H9 (cell line): ENCODE measurements around the gene NDUFS6. TPM values are rescaled to one million over a fixed set of nuclear protein-coding genes. Genes with fewer than 3 reads are reported as not detected.

ENCODE experiments used
- DNase-seq: peaks from one replicate; pipeline ENCODE4 v3.0.0-alpha.2; 2017
- H2AFZ ChIP-seq: one replicate; pipeline ENCODE4 v1.6.1; 2013; ENCODE audit warnings: mild to moderate bottlenecking, low read length, control low read depth, moderate library complexity
- H2AK5ac ChIP-seq: 2 replicates; pipeline ENCODE4 v1.6.1; 2013; ENCODE audit warnings: low read length, control low read depth, mixed read lengths; ENCODE audit not compliant: insufficient read length
- H2BK120ac ChIP-seq: one replicate; pipeline ENCODE4 v1.6.1; 2013; ENCODE audit warnings: low read depth, mild to moderate bottlenecking, low read length, control low read depth, inconsistent platforms; ENCODE audit not compliant: poor library complexity, severe bottlenecking
- H2BK12ac ChIP-seq: 2 replicates; pipeline ENCODE4 v1.6.1; 2013; ENCODE audit warnings: low read length, control low read depth, mixed read lengths, low read depth; ENCODE audit not compliant: insufficient read length
- H2BK15ac ChIP-seq: 2 replicates; pipeline ENCODE4 v1.6.1; 2013; ENCODE audit warnings: low read depth, low read length, control low read depth
- H2BK20ac ChIP-seq: one replicate; pipeline ENCODE4 v1.6.1; 2013; ENCODE audit warnings: low read depth, mild to moderate bottlenecking, low read length, control low read depth, inconsistent platforms; ENCODE audit not compliant: poor library complexity, severe bottlenecking
- H2BK5ac ChIP-seq: 2 replicates; pipeline ENCODE4 v1.6.1; 2013; ENCODE audit warnings: low read length, control low read depth, mixed read lengths; ENCODE audit not compliant: insufficient read length
- H3K14ac ChIP-seq: 2 replicates; pipeline ENCODE4 v1.6.1; 2013; ENCODE audit warnings: low read length, control low read depth; ENCODE audit not compliant: insufficient read depth
- H3K18ac ChIP-seq: 2 replicates; pipeline ENCODE4 v1.6.1; 2013; ENCODE audit warnings: low read depth, mild to moderate bottlenecking, mixed read lengths, low read length, control low read depth; ENCODE audit not compliant: insufficient read length
- H3K23ac ChIP-seq: 2 replicates; pipeline ENCODE4 v1.6.1; 2013; ENCODE audit warnings: low read length, control low read depth, mixed read lengths, low read depth; ENCODE audit not compliant: insufficient read length
- H3K23me2 ChIP-seq: 2 replicates; pipeline ENCODE4 v1.6.1; 2013; ENCODE audit warnings: low read depth, mild to moderate bottlenecking, mixed read lengths, low read length, control low read depth; ENCODE audit not compliant: insufficient read length, poor library complexity, severe bottlenecking
- H3K27ac ChIP-seq: 2 replicates; pipeline ENCODE4 v1.5.1; 2013; ENCODE audit warnings: low read length, control low read depth, mixed read lengths, low read depth; ENCODE audit not compliant: insufficient read length
- H3K27me3 ChIP-seq: 2 replicates; pipeline ENCODE4 v1.6.1; 2013; ENCODE audit warnings: low read length, control low read depth, inconsistent platforms; ENCODE audit not compliant: insufficient read depth
- H3K4ac ChIP-seq: 2 replicates; pipeline ENCODE4 v1.6.1; 2013; ENCODE audit warnings: low read depth, mild to moderate bottlenecking, control low read depth, inconsistent platforms, low read length, moderate library complexity
- H3K4me1 ChIP-seq: 2 replicates; pipeline ENCODE4 v1.6.1; 2013; ENCODE audit warnings: low read length, control low read depth, inconsistent platforms; ENCODE audit not compliant: insufficient read depth
- H3K4me2 ChIP-seq: 2 replicates; pipeline ENCODE4 v1.6.1; 2013; ENCODE audit warnings: low read length, control low read depth, mixed read lengths; ENCODE audit not compliant: insufficient read length, insufficient read depth
- H3K56ac ChIP-seq: 2 replicates; pipeline ENCODE4 v1.6.1; 2013; ENCODE audit warnings: low read depth, mild to moderate bottlenecking, mixed read lengths, low read length, control low read depth; ENCODE audit not compliant: insufficient read length
- H3K79me1 ChIP-seq: 2 replicates; pipeline ENCODE4 v1.6.1; 2013; ENCODE audit warnings: low read depth, mild to moderate bottlenecking, moderate library complexity, low read length, control low read depth, inconsistent platforms; ENCODE audit not compliant: insufficient read depth, poor library complexity, severe bottlenecking
- H3K79me2 ChIP-seq: 2 replicates; pipeline ENCODE4 v1.6.1; 2013; ENCODE audit warnings: low read length, control low read depth, inconsistent platforms; ENCODE audit not compliant: insufficient read depth
- H3K9ac ChIP-seq: 2 replicates; pipeline ENCODE4 v1.6.1; 2013; ENCODE audit warnings: low read length, control low read depth, mixed read lengths; ENCODE audit not compliant: insufficient read length; ENCODE audit errors: extremely low read depth
- H3K9me3 ChIP-seq: one replicate; pipeline ENCODE4 v1.6.1; 2013; ENCODE audit warnings: low read depth, low read length, inconsistent platforms; ENCODE audit not compliant: control insufficient read depth
- H3T11ph ChIP-seq: one replicate; pipeline ENCODE4 v1.6.1; 2013; ENCODE audit warnings: mild to moderate bottlenecking, low read length, control low read depth, inconsistent platforms
- H4K20me1 ChIP-seq: one replicate; pipeline ENCODE4 v1.6.1; 2013; ENCODE audit not compliant: control insufficient read depth, insufficient read length, insufficient read depth
- H4K5ac ChIP-seq: 2 replicates; pipeline ENCODE4 v1.6.1; 2013; ENCODE audit warnings: low read depth, mild to moderate bottlenecking, mixed read lengths, low read length, control low read depth; ENCODE audit not compliant: insufficient read length
- H4K8ac ChIP-seq: replicated peaks from 2 replicates; pipeline ENCODE4 v1.6.1; 2013; ENCODE audit warnings: low read length, control low read depth, mixed read lengths, low read depth; ENCODE audit not compliant: insufficient read length
- H4K91ac ChIP-seq: 2 replicates; pipeline ENCODE4 v1.6.1; 2013; ENCODE audit warnings: low read depth, mild to moderate bottlenecking, moderate library complexity, mixed read lengths, low read length, control low read depth; ENCODE audit not compliant: insufficient read length
- H3K27ac Mint-ChIP-seq, 3 experiments: 2 replicates in 2 of 3; 3 replicates in 1 of 3; pipeline ENCODE4 v1.8.0; 2020 to 2021; ENCODE audit warnings: mixed read lengths in 3 of 3, mild to moderate bottlenecking in 1 of 3, moderate library complexity in 1 of 3
- H3K27me3 Mint-ChIP-seq: 2 replicates; pipeline ENCODE4 v1.8.0; 2021; ENCODE audit warnings: low read depth, mild to moderate bottlenecking, moderate library complexity, mixed read lengths
- H3K36me3 Mint-ChIP-seq, 3 experiments: 2 replicates in 2 of 3; 3 replicates in 1 of 3; pipeline ENCODE4 v1.8.0; 2020 to 2021; ENCODE audit warnings: low read depth in 3 of 3, mixed read lengths in 3 of 3; ENCODE audit not compliant: insufficient read depth in 1 of 3
- H3K4me1 Mint-ChIP-seq, 2 experiments: 2 replicates each; pipeline ENCODE4 v1.8.0; 2020; ENCODE audit warnings: mixed read lengths in 2 of 2
- H3K4me3 Mint-ChIP-seq, 2 experiments: 2 replicates in 1 of 2; 3 replicates in 1 of 2; pipeline ENCODE4 v1.8.0; 2020 to 2021; ENCODE audit warnings: mild to moderate bottlenecking in 2 of 2, mixed read lengths in 2 of 2, moderate library complexity in 1 of 2
- H3K9me3 Mint-ChIP-seq, 2 experiments: 2 replicates in 1 of 2; 3 replicates in 1 of 2; pipeline ENCODE4 v1.8.0; 2020; ENCODE audit warnings: mild to moderate bottlenecking in 2 of 2, mixed read lengths in 2 of 2, moderate library complexity in 1 of 2
- CTCF ChIP-seq: fragments of 200-600 bp; sonication (generic); conservative IDR thresholded peaks from 3 replicates; pipeline ENCODE4 v1.8.0; 2021; ENCODE audit warnings: antibody characterized with exemption, mild to moderate bottlenecking
- WGBS: extraction: QIAGEN DNeasy Blood & Tissue Kit; methylation state at CpG from one replicate; pipeline ENCODE4 v1.1.7; 2013; ENCODE audit warnings: missing lambda C conversion rate, low lambda C conversion rate, mixed read lengths; ENCODE audit not compliant: insufficient read length; ENCODE audit errors: extremely low coverage; 5-methylcytosine and 5-hydroxymethylcytosine counted together
- total RNA-seq: library from RNA; stranded (reverse); gene quantifications from 2 replicates; pipeline ENCODE4 v1.2.1, GENCODE V29; 2021

NDUFS6 gene
- total RNA-seq, 1 experiment from 2014 or later: 62.5 TPM

GRCh38 chr5:1777281-1778137 is 23.7 kb upstream of the NDUFS6 start:
- no peak overlapping the region for H2AK5ac ChIP-seq
- no peak overlapping the region for H3K23ac ChIP-seq
- H3K14ac ChIP-seq: no peak overlapping the region
- TF ChIP-seq CTCF: no peak
- H3K27me3 ChIP-seq: no peaks in the 10 kb centered on the region
- peaks cover 9 to 11% of the 10 kb centered on the region in 2 experiments; a peak in 4 of 5 replicates for H3K9me3 Mint-ChIP-seq
- H3K4me1 ChIP-seq: no peaks in the 10 kb centered on the region
- no peaks in the 10 kb centered on the region for H3K4me1 Mint-ChIP-seq
- H3K79me2 ChIP-seq: no peaks in the 10 kb centered on the region
- H2BK15ac ChIP-seq: no peak overlapping the region
- H3K27ac ChIP-seq: no peak overlapping the region
- no peak overlapping the region for H4K8ac ChIP-seq
- no peak overlapping the region for H3K4me3 Mint-ChIP-seq
- no peak overlapping the region for H3K9ac ChIP-seq
- no peak overlapping the region for H2BK12ac ChIP-seq
- H3K56ac ChIP-seq: no peak overlapping the region
- no peaks in the 10 kb centered on the region for H3K9me3 ChIP-seq
- no peak overlapping the region for H3K4me2 ChIP-seq
- no peak for DNase-seq
- no peaks in the 10 kb centered on the region; a peak in 1 of 7 replicates for H3K36me3 Mint-ChIP-seq
- no peak overlapping the region for H4K5ac ChIP-seq
- no peak overlapping the region; a peak in 1 of 7 replicates for H3K27ac Mint-ChIP-seq
- H3K27me3 Mint-ChIP-seq: peaks cover 2% of the 10 kb centered on the region; the same call in 1 of the 2 replicates
- H2BK5ac ChIP-seq: no peak overlapping the region
- H2AFZ ChIP-seq: no peak overlapping the region
- H3K79me1 ChIP-seq: no peaks in the 10 kb centered on the region
- H2BK120ac ChIP-seq: no peak overlapping the region
- no CpG with 5 or more reads among the region's 31 CpGs for WGBS
- no peak overlapping the region for H3K18ac ChIP-seq
- no peak overlapping the region for H3K4ac ChIP-seq
- H2BK20ac ChIP-seq: no peak overlapping the region
- no peak overlapping the region for H3T11ph ChIP-seq
- no peaks in the 10 kb centered on the region for H4K20me1 ChIP-seq
- H3K23me2 ChIP-seq: no peaks in the 10 kb centered on the region
- no peak overlapping the region for H4K91ac ChIP-seq
